Stimulated activated CD8-positive, alpha-beta memory T cell treated with anti-CD3 and anti-CD28 coated beads, Interleukin-15, amount 100 ng/mL, for 24 hours (primary cell): Measurements from ENCODE around the gene IFIT1B.
"Not testable (repeated sequence)": the region's sequence is repeated elsewhere in the genome, so short reads cannot be mapped to it uniquely, and the experiment has no call there.

Experiments
- DNase-seq: peaks from one replicate; pipeline ENCODE4 v3.0.0-alpha.2; 2020; ENCODE audit warnings: low read depth

IFIT1B gene

GRCh38 chr10:89348481-89348880 is 29.4 kb upstream of the IFIT1B start:
- no peak for DNase-seq

- DNase-seq = no peak
These were observed 28.9 kb upstream of the IFIT1B start for GRCh38 chr10:89348975-89349374.

DNA sequence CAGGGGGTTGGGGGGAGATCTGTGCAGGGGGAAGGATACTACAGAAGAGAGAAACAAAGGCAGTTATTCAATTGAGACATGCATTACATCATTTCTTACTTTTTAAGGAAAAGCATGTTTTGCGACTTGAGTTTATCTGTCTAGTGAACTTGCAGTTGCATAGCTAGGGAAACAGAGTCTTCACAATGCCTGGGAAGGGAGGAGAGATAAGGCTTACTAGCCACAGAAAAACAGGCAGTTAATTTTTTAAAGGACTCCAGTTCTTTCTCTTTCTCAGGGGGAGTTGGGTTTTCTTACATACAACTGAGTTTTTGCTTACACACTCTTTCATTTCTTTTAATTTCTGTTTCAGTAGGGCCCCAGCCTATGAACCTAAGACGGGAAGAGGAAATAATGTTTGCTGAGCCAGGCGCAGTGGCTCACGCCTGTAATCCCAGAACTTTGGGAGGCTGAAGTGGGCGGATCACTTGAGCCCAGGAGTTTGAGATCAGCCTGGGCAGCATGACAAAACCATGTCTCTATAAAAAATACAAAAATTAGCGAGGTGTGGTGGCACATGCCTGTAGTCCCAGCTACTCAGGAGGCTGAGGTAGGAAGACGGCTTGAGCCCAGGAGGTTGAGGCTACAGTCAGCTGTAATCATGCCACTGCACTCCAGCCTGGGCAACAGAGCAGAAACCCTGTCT is 27.1 kb upstream of the IFIT1B start:
- not testable (repeated sequence) for DNase-seq

DNA sequence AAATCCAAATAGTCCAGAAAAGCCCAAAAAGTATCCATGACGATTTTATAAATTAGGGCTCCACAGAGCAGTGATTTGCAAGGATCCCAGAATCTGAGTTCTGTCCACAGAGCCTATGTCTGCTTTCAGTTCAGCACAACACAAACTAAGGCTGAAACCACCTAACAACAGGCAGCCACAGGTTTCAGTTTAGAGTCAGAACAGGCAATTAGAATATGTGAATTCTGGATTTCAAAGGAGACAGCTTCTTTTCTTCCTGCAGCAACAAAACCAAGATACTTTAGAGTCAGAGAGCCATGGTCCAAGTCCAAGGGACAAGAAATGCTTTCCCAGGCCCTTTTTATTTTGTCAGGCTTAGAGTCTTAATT is 26.5 kb upstream of the IFIT1B start:
- no peak for DNase-seq

DNA sequence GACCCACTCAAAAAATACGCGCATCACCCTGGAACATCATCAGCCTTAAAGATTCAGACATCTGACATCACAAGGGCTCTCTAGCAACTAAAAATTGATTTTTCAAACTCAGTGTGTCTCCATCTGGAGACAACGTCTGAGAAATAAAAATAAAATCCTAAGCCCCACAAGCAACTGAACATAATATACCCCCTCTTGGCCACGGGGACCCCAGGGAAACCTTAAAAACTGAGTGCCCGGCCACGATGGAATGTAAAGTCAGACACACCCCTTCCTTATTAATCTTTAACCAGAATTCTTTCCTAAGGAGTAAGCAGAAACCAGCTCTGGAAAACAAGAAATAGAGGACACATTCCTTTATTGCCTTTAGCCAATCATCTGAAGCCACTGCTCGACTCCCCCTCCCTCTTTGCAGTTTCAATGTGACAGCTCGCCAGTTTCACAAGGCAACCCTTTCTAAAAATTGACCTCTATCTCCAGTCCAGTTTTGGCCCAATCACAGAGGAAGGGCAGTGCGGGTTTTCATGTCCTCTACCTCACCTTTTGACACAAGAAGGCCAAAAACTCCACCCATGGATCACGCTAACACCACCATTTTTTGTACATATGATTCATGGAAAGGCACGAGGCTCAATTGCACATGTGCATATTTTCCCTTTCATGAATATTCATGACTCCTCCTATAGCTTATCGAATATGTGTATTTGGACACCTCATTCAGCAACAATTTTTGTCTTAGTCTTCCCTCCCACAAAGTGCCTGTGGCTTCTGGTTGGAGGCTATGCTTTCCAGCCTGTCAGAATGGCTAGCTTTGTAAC is 25.9 kb upstream of the IFIT1B start:
- no peak for DNase-seq

DNA sequence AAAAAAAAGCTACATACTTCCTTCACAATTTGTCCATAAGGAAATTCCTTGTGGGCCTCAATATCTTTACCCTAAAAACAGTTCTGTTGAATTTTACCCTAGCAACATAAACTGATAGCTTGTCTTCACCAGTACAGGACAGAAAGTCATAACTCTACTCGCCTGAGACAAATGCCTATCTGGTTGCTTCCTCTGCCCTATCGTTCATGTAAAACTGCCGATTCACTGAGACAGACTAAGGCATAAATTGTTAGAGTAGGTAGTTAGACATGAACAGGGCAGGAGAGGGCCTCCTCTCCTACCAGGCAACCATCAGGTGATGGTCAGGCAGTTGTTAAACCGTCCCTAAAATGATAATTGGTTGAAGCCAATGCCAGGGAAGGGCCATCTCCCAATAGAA is 25.1 kb upstream of the IFIT1B start:
- no peak for DNase-seq

GRCh38 chr10:89355394-89355931 is 22.4 kb upstream of the IFIT1B start:
- no peak for DNase-seq

- no peak for DNase-seq
These were observed 20.8 kb upstream of the IFIT1B start for GRCh38 chr10:89357096-89357495.

- no peak for DNase-seq
These were observed 19.9 kb upstream of the IFIT1B start for GRCh38 chr10:89357975-89358374.

DNA sequence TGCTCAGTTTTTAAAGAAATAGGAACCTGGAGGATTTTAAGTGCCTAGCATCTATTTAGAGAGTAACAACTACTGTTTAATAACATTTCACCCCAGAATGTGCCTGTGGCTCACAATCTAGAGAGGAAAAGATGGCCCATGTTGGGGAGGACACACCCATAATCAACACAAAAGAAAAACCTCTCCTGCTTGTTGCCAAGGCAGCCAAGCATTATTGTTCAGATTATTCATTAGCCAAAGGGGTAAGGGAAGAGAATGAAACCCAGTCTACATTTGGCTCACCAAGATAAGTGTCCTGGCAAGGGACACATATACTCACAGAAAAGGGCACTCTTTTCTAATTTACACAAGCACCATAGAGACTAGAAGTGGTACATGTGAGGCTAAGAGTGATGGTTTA is 17.7 kb upstream of the IFIT1B start:
- no peak for DNase-seq

DNA sequence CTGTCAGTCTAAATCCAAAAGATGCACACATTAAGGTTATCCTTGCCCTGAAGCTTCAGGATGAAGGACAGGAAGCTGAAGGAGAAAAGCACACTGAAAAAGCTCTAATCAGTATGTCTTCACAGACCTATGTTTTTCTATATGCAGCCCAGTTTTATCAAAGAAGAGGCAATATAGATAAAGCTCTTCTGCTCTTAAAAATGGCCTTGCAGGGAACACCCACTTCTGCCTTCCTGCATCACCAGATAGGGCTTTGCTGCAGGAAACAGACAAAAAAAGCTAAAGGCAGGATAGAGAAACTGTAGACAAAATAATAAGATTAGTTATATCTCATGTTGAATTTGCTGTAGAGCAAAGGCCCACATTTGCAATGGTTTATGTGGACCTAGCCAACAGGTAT is 14.9 kb upstream of the IFIT1B start:
- DNase-seq = no peak

DNA sequence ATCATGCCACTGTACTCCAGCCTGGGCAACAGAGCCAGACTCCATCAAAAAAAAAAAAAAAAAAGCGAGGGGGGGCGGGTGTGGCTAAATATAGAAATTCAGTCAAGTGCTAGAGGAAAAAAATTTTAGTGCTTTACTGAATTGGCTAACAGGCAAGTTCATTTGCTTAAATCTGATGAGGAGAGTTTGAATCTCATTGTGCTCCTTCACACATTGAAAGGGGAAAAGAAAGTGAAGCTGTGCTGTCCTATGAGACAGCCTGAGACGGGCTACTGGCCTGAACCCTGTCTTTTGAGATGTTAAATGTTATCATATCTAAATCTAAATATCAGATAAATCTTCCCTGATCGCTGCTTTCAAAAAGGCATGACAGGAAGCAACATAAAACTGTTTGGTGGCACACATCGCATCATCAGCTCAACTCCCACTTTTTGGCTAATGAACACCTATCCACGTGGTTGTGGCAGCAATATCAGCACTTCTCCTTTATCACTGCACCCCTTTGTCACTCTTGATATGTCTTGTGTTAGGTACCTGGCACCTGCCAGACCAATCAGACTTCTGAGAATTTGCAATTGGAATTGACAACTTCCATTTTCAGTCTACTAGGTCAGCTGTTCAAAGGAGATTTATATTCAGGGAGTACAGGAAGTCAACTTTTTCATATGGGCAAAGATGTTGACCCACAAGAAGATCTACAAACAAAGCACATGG is 14.0 kb upstream of the IFIT1B start:
- DNase-seq = no peak

GRCh38 chr10:89364531-89364930 is 13.3 kb upstream of the IFIT1B start:
- DNase-seq = no peak

GRCh38 chr10:89367529-89367928 is 10.3 kb upstream of the IFIT1B start:
- no peak for DNase-seq

DNA sequence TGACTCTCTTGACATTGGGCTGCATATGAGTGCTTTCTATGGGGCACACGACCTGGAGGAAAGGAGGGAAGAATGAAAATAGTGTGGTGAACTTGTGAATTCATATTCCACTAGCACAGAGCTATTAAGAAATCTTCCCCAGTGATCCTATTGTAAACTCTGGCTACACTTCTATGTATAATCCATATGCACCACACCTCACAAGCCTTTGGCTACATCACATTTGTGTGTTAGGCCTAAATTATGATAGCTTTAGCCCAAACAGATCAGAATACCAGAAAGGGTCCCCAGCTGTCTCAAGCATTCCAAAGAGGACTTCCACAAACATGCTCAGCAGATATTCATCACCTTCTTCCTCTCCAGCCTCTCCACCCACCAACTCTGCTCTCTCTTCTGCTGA is 9.7 kb upstream of the IFIT1B start:
- no peak for DNase-seq

DNA sequence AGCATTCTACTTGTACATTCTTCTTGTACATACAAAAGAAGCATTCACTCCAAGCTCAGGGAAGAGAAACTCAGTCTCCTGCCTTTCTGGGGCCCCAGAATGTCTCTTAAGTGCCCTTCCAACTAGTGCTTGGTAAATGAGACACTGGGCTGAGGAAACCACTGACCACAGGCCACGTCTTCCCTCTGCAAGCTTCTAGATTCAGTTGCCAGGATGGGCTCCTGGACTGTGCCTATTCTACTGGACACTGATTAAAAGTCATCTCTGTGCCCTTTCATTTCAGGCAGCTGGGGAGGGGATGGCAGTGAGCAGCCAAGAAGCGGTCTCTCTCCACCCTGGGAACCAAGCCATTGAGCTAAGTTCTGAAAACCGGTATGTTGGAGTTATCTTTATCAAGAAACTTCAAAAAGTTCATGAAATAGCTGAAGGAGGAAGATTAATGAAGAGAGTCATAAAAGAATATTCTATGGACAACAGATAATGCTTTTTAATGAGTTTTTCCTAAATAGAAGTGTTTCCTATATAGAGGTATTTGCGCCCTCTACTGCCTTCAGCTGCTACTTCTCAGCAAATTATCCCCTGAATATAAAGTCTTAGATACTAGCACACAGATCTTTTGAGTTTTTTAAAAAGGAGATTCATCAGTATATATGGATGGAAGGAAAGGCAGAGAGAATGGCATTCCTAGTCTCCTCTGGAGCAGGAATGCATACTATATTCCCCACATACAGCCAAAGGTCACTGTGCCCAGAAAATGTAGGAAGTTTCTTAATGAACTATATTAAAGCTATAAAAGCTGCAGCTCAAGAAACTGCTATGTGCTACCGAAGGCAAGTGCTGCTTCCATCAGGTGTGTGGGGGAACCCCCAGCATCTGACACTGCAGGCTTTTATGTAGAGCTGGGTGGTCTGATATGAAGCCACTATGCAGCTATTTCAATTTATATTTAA is 8.4 kb upstream of the IFIT1B start:
- DNase-seq = no peak

DNA sequence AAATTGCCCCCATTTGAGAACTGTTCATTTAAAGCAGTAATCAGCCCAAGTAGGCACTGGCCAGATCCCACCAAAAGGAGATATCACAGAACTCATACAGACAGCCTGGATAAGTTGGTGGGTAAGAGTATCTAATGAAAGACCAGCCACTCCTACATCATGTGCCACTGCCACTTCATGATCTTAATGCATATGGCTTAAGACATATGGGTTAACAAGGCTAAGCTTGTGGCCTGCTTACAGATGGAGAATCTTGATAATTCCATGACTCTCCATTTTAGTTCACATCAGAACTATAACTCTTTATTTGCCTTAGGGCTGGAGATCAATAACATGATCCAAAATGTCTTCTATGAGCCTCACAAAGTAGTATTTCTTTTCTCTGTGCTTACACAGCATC is 6.8 kb upstream of the IFIT1B start:
- DNase-seq = no peak

DNA sequence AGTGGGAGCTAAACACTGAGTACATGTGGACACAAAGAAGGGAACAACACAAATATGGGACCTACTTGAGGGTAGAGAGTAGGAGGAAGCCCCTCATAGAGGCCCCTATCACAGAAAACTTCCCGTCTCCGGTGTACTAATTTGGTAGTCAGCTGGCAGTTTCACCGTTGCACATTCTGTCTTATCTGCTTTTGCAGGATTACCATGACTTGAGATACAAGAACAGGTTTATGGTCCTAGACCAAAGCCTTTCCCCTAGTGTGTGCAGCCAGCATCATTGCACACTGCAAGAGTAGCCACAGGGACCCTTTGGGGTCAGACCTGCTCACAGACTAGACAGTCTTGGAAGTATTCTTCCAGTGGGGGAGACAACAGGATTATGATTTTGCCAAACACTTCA is 5.9 kb upstream of the IFIT1B start:
- no peak for DNase-seq

DNA sequence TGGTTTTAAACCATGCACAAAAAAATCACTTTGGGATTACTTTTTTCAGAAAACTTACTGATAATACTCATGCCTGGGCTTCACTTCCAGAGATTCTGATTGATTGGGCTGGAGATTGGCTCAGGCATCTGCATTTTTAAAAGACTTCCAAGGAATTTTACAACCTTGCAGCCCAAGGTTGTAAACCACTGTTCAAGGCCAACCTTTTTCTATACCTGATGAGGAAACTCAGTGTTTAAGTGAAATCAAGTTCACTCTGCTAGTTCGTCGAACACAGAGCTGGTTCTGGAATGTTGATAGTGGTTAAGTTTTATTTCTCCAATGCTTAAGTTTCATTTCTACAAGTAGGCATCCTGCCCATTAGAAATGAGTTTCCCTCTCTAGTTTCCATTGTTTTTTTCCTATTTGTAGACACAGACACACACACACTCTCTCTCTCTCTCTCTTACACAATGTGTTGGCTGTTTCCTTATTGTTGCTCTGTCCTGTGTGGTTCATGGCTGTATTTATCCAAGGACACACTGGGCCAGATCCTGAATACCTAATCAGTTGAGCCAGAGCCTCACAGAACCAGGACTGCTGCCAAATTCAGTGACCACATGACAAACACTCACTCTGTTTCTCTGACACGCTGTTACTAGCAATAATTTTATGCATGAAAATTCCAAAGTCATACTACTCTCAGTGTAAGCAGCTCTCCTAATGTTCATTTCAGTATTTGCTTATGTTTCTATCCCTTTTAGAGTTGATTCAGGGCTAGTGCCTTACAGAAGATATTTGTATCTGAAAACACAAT is 3.7 kb upstream of the IFIT1B start:
- no peak for DNase-seq

DNA sequence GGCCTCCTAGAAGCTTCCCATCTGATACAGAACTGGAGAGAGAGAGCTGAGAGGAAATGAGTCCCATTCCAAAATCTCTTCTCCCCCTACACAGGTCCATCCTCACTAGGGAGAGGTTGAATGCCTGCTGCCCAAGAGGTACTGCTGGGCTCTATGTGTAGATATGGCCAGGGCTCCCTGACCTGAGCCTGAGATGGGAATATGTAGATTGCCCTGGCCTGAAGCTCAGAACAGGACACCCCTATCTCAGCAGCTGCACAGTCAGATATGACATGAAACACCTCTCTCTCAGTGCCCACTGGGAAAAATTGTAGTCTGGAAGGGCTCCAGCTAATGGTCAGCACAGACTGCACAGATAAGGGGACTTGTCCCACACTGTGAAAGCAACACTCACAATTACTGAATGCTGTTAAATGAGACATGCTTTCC is 3.1 kb upstream of the IFIT1B start:
- no peak for DNase-seq

- no peak for DNase-seq
These were observed 1.2 kb downstream of the IFIT1B start for GRCh38 chr10:89379103-89379502.
